Neutrophil (primary cell): ENCODE data around the gene ACOXL.

Experiments used
- H3K27ac ChIP-seq: fragments of 200-600 bp; sonication (generic); 2 replicates; pipeline ENCODE4 v1.5.1; 2016; ENCODE audit warnings: mild to moderate bottlenecking, moderate library complexity
- H3K27me3 ChIP-seq: fragments of 200-600 bp; sonication (generic); 2 replicates; pipeline ENCODE4 v1.6.0; 2016; ENCODE audit warnings: mild to moderate bottlenecking
- H3K36me3 ChIP-seq: fragments of 200-600 bp; sonication (generic); 2 replicates; pipeline ENCODE4 v1.5.1; 2017
- H3K4me1 ChIP-seq, 2 experiments: fragments of 200-600 bp in 1 of 2; sonication (generic) in 1 of 2; 1 replicate in 1 of 2; 2 replicates in 1 of 2; pipeline versions ENCODE4 v1.5.1 to v1.6.1; 2013 to 2016; ENCODE audit warnings: low read depth in 1 of 2, low read length in 1 of 2, mild to moderate bottlenecking in 1 of 2, moderate library complexity in 1 of 2; ENCODE audit not compliant: control insufficient read depth in 1 of 2, insufficient read depth in 1 of 2
- H3K4me3 ChIP-seq, 2 experiments: fragments of 200-600 bp in 1 of 2; sonication (generic) in 1 of 2; 1 replicate in 1 of 2; 2 replicates in 1 of 2; pipeline ENCODE4 v1.5.1; 2013 to 2016; ENCODE audit warnings: low read depth in 1 of 2, low read length in 1 of 2, mild to moderate bottlenecking in 1 of 2, moderate library complexity in 1 of 2
- H3K9me3 ChIP-seq: fragments of 200-600 bp; sonication (generic); 2 replicates; pipeline ENCODE4 v1.5.1; 2016
- TF ChIP-seq, protein P1 (sequence below): fragments of 200-600 bp; sonication (generic); IDR thresholded peaks from 2 replicates; pipeline ENCODE4 v1.5.1; 2016; ENCODE audit warnings: antibody characterized with exemption

ACOXL gene

DNA sequence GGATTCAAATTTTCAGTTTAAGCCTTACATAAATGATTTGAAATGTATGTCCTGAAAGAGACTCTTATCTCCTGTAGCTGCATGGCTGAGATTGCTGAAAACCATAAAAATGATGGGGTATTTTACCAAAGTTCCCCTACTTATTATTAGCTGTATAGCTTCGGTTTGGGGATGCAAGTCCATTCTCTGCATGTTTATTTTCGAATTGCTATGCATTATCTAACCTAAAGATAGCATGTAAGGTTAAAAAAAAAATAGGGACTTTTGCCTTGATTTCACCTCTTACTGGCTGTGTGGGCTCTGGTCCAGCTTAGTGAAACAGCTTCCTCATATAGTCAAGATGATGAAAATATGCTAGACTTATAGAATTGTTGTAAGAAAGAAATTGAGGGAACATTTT lies 14.0 kb upstream of the ACOXL start:
- no peaks in the 10 kb centered on the region for H3K9me3 ChIP-seq
- TF ChIP-seq, protein P1, sequence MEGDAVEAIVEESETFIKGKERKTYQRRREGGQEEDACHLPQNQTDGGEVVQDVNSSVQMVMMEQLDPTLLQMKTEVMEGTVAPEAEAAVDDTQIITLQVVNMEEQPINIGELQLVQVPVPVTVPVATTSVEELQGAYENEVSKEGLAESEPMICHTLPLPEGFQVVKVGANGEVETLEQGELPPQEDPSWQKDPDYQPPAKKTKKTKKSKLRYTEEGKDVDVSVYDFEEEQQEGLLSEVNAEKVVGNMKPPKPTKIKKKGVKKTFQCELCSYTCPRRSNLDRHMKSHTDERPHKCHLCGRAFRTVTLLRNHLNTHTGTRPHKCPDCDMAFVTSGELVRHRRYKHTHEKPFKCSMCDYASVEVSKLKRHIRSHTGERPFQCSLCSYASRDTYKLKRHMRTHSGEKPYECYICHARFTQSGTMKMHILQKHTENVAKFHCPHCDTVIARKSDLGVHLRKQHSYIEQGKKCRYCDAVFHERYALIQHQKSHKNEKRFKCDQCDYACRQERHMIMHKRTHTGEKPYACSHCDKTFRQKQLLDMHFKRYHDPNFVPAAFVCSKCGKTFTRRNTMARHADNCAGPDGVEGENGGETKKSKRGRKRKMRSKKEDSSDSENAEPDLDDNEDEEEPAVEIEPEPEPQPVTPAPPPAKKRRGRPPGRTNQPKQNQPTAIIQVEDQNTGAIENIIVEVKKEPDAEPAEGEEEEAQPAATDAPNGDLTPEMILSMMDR: no peak
- H3K27ac ChIP-seq: no peak overlapping the region
- no peaks in the 10 kb centered on the region for H3K27me3 ChIP-seq
- H3K36me3 ChIP-seq: no peaks in the 10 kb centered on the region
- H3K4me1 ChIP-seq: peaks cover 10 to 14% of the 10 kb centered on the region in 2 experiments
- no peak overlapping the region for H3K4me3 ChIP-seq

DNA sequence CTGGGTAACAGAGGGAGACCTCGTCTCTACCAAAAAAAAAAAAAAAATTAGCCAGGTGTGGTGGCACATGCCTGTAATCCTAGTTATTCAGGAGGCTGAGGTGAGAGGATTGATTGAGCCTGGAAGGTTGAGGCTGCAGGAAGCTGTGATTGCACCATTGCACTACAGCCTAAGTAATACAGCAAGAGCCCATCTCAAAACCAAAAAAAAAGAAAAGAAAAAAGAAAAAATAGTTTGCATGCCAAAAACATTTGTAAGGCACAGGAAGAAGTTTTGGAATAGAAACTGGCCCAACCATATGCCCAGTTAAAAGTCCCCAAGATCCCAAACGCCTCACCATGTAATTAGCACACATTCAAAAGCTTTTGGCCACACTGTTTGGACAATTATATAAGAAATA lies 13.4 kb upstream of the ACOXL start:
- no peak overlapping the region for H3K27ac ChIP-seq
- peaks cover 10 to 14% of the 10 kb centered on the region in 2 experiments for H3K4me1 ChIP-seq
- no peak overlapping the region for H3K4me3 ChIP-seq
- TF ChIP-seq, protein P1: no peak
- H3K36me3 ChIP-seq: no peaks in the 10 kb centered on the region
- no peaks in the 10 kb centered on the region for H3K9me3 ChIP-seq
- H3K27me3 ChIP-seq: no peaks in the 10 kb centered on the region

DNA sequence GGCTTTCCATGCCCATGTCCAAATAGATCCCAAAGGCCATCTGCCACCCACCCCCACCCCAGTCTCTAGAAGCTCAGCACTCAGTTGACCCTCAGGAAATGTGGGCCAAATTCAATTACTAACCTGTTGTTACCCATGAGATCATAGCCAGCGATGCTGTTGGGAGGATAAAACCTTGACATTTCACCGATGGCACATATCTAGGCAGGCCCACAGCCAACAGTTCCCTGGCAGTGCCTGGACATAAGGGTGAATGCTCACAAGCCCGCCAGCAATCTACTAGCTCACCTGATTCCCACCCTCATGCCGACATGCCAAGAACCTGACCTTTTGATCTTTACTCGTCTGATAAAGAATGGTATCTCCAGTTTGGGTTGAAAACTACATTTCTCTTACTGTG lies 11.8 kb upstream of the ACOXL start:
- Histone ChIP-seq H3K4me3 (no peak overlapping the region), H3K27me3 (no peaks in the 10 kb centered on the region), H3K36me3 (no peaks in the 10 kb centered on the region), H3K9me3 (no peaks in the 10 kb centered on the region), H3K27ac (no peak overlapping the region), H3K4me1 (no peaks in the 10 kb centered on the region)
- TF ChIP-seq, protein P1: no peak

DNA sequence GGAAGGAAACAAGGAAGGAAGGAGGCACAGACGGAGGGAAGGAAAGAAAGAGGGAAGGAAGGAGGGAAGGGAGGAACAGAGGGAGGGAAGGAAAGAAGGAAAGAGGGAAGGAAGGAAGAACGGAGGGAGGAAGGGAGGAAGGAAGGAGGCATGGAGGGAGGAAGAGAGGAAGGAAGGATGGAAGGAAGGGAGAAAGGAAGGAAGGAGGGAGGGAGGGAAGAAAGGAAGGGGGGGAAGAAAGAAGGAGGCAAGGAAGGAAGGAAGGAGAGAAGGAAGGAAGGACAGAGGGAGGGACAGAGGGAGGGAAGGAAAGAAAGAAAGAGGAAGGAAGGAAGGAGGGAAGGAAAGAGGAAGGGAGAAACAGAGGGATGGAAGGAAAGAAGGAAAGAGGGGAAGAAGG lies 7.6 kb upstream of the ACOXL start:
- Histone ChIP-seq H3K4me3 (no peak overlapping the region), H3K27ac (no peak overlapping the region), H3K36me3 (no peaks in the 10 kb centered on the region), H3K4me1 (peaks cover 8 to 10% of the 10 kb centered on the region in 2 experiments), H3K9me3 (no peaks in the 10 kb centered on the region), H3K27me3 (peaks cover 10% of the 10 kb centered on the region)
- TF ChIP-seq, protein P1: no peak

DNA sequence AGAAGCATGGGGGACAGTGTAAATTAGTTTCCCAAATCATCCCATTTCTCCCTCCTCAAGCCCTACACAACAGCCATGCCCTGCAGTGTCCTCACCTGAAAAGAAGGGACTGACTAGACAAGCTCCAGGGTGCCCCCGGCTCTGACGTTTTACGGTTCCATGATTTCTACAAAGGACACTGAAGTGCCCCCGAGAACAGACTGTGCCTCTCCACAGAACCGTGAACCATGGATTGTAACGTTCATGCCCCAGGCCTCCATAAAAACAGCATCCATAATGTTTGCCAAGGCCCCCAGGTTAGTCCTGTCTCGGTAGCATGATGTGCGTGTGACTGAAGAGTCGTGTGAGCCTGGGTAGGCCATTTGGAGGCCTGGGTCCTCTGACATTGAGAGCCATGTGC lies 7.0 kb upstream of the ACOXL start:
- Histone ChIP-seq H3K4me3 (no peak overlapping the region), H3K27me3 (peaks cover 16% of the 10 kb centered on the region), H3K9me3 (no peaks in the 10 kb centered on the region), H3K36me3 (no peaks in the 10 kb centered on the region), H3K27ac (no peak overlapping the region), H3K4me1 (peaks cover 8 to 10% of the 10 kb centered on the region in 2 experiments)
- TF ChIP-seq, protein P1: no peak

DNA sequence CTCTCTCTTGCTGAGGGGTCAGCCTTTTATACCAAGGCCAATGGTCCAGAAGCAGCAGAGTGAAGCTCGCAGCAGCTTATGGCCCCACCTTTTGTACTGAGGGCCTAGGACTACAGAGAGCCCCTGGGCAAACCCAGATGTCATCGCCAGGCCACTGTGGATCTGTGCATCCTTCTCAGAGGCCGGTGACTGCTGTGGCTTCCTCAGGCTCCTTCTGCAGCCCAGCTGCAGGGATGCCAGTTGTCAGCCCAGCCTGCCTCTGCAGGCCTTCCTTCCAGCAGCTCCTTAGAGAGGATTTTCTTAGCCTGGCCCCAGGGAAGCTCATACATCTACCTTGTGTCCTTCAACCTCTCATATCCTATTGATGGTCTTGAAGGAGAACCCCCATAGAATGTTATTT lies 6.5 kb upstream of the ACOXL start:
- Histone ChIP-seq H3K9me3 (no peaks in the 10 kb centered on the region), H3K27me3 (peaks cover 21% of the 10 kb centered on the region), H3K4me1 (peaks cover 8 to 10% of the 10 kb centered on the region in 2 experiments), H3K4me3 (no peak overlapping the region), H3K27ac (no peak overlapping the region), H3K36me3 (no peaks in the 10 kb centered on the region)
- TF ChIP-seq, protein P1: no peak
